GF-D8 (cell line): ENCODE results near the gene JAK3.
"Not testable (repeated sequence)": the region's sequence is repeated elsewhere in the genome, so short reads cannot be mapped to it uniquely, and the experiment has no call there.

ENCODE experiments used
- DNase-seq: peaks from one replicate; lab custom pipeline; 2025; lab: John Stamatoyannopoulos, UW

JAK3 gene

DNA sequence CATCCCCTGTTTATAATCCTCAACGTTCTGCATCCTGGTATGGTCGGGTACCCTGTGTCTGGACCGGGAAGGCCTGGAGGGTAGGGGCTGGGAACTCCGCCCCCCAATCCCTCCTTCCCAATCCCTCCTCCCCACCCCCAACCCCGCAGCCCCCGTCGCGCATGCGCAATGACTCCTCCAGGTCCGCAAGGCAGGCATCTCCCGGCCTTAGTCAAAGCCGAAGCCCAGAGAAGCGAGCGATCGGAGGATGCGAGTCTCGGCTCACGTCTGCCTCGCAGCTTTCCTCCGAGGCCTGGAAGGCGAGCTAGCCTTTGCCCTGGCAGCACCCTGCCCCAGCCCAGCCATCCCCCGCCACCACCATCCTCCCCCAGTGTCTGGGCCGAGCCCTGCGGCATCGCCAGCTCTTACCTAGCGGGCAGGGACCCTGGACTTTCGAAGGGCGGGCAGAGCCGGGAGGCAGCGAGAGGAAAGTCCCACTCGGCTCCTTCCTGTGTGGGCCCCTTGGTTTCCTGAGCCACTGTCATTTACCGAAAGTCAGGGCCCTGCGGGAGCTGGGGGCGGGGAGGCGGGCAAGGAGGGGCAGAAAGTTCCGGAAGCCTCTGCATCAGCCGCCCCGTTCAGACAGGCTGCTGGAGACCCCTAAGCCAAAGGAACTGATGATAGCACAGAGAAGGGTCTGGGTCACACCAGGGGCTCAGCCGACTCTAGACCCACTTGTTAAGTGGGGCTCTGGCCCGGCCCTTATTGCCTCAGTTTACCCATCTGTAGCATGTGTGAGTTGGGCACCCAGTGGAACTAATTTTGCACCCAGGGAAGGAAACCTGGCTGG lies at the start of gene JAK3:
Gene JAK3 (minus strand): TSS at position 445 of the 829 bp plus-strand sequence. CDS start 3,565 bp downstream, outside the sequence.
- no peak for DNase-seq

DNA sequence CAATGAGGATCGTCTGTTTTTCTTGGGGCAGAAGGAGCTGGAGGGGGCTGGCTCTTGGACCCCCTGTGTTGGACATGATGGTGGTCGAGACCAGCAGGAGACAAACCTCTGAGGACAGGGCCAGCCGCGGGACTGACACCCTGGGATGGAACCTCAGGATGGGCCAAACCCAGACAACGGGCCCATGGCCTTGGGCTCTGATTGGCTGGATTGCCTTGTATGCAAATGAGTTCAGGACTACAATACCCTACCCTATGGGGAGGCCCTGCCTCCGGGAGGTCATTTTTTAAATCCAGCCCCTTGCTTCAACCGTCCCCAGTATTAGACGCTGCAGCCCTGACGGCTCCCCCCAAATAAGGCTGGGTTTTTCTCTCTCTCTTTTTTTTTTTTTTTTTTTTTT lies 46.0 kb upstream of the JAK3 start:
- DNase-seq = no peak

DNA sequence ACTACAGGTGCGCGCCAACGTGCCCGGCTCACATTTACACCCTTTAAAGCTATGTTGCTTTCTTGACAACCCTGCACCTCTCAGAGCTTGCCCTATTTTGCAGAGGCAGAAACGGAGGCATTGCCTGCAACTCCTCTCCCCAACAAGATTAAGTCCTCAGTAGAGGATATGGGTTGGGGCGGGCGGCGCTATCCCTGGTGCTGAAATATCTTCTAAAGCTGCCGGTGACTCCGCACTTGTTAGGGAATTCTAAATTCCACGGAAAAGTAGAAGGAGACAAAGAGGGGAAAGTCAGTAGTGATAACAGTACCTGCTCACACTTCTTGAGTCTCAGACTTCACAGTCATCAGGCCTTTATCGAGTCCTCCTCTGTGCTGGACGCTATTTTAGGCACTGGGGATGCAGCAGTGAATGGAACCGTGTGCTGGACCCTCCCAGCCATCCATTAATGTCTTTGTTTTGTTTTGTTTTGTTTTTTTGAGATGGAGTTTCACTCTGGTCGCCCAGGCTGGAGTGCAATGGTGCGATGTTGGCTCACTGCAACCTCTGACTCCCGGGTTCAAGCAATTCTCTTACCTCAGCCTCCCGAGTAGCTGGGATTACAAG lies 41.9 kb upstream of the JAK3 start:
- DNase-seq = no peak

DNA sequence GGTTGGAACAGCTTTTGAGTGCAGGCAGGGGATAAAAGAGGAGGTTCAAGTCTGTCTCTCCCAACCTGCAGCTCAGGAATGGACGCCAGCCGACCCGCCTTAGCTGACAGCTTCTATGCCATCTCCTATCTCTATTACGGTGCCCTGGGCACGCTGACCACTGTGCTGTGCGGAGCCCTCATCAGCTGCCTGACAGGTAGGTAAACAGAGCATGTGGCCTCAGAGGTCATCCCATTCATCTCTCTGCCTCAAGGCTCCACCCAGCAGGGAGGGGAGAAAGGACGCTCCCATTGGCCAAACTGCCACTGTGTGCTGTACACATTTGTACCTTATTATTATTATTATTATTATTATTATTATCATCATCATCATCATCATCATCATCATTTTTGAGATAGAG lies 40.5 kb upstream of the JAK3 start:
- DNase-seq = no peak

DNA sequence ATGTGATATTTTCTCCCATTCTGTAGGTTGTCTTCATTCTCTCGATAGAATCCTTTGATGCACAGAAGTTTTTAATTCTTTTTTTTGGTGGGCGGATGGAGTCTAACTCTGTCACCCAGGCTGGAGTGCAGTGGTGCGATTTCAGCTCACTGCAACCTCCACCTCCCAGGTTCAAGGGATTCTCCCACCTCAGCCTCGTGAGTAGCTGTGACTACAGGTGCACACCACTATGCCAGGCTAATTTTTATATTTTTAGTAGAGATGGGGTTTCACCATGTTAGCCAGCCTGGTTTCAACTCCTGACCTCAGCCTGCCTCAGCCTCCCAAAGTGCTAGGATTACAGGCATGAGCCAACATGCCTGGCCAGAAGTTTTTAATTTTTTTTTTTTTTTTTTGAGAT lies 39.4 kb upstream of the JAK3 start:
- not testable (repeated sequence) for DNase-seq

DNA sequence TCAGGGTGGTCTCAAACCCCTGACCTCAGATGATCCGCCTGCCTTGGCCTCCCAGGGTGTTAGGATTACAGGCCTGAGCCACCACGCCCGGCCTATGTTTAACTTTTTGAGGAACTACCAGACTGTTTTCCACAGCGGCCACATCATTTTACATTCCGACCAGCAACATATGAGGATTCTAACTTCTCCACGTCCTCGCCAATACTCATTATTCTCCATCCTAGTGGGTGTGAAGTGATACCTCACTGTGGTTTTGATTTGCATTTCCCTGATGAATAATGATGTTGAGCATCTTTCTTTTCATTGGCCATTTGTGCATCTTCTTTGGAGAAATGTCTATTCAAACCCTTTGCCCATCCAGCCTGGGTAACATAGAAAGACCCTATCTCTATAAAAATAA lies 38.7 kb upstream of the JAK3 start:
- DNase-seq = no peak

DNA sequence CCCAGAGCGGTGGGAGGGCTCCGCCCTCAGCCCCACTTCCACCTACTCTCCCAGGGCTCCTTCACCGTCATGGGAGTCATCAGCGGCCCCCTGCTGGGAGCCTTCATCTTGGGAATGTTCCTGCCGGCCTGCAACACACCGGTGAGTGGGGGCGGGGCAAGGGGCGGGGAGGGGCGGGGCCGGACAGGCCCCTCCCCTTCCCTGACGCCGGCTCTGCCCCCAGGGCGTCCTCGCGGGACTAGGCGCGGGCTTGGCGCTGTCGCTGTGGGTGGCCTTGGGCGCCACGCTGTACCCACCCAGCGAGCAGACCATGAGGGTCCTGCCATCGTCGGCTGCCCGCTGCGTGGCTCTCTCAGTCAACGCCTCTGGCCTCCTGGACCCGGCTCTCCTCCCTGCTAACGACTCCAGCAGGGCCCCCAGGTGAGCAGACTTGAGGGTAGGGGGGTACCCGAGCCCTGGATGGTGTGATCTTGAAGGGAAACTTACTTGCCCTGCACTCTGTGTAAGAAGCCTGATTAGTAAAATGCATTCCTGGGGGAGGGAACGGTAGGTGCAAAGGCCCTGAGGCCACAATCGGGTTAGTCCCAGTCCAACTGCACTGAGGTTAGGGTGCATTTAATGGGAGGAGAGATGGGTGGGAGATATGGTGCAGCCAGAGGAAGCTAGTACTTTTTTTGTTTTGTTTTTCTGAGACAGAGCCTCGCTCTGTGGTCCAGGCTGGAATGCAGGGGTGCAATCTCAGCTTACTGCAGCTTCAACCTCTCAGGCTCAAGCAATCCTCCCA lies 36.0 kb upstream of the JAK3 start:
- no peak for DNase-seq

DNA sequence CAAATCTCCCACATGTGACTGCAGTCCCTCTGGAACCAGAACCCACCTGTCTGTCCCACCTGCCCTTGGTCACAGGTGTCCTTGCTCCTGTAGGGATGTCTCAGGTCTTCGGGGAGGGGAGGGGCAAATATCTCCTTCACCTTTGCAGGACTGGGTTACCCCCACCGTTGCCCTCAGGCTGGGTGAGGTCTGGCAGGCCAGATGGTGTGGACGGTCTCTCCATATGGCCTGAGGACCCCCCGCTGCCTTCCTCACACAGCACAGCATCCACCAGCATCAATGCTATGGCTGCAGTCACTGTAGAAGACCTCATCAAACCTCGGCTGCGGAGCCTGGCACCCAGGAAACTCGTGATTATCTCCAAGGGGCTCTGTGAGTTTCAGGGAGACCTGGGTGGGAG lies 33.9 kb upstream of the JAK3 start:
- DNase-seq = no peak

DNA sequence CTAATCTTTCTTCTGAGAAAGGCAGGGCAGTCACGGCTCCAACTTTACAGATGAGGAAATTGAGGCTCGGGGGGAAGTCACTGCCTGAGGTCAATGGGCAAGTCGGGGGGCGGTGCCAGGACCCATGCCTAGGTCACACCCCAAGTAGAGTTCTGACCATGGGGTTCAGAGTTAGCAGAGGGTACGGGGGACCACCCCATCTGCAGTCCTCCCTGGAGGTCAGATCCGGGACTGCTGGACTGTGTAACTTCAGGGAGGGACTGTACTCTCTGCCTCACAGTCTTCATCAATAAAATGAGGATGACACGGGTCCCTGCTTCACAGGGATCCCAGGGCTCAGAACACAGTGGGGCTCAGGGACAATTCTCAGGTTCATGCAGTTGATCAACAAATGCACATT lies 31.7 kb upstream of the JAK3 start:
- DNase-seq = no peak

DNA sequence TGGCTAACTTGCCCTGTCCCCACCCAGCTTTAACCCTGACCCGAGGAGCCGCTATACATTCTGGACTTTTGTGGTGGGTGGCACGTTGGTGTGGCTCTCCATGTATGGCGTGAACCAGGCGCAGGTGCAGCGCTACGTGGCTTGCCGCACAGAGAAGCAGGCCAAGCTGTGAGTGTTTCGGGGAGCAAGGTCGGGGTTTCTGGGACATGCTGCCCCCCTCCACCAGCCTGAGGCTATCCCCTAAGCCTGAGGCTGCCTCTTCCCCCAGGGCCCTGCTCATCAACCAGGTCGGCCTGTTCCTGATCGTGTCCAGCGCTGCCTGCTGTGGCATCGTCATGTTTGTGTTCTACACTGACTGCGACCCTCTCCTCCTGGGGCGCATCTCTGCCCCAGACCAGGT lies 29.9 kb upstream of the JAK3 start:
- no peak for DNase-seq

DNA sequence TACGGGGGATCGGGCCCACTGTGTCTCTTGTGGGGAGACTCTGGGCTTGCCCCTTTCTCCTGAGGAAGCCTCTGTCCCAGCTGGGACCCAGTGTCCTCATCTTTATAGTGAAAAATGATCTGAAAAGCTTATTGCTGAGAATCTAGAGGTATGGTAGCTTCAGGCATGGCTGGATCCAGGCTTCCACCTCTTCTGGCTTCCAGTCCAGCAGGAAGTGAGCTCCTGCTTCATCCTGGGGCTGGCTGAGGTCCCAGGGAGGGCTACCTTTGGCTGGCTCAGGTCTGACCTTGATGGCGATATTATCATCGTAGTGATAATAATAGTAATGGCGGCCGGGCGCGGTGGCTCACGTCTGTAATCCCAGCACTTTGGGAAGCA lies 27.0 kb upstream of the JAK3 start:
- no peak for DNase-seq

DNA sequence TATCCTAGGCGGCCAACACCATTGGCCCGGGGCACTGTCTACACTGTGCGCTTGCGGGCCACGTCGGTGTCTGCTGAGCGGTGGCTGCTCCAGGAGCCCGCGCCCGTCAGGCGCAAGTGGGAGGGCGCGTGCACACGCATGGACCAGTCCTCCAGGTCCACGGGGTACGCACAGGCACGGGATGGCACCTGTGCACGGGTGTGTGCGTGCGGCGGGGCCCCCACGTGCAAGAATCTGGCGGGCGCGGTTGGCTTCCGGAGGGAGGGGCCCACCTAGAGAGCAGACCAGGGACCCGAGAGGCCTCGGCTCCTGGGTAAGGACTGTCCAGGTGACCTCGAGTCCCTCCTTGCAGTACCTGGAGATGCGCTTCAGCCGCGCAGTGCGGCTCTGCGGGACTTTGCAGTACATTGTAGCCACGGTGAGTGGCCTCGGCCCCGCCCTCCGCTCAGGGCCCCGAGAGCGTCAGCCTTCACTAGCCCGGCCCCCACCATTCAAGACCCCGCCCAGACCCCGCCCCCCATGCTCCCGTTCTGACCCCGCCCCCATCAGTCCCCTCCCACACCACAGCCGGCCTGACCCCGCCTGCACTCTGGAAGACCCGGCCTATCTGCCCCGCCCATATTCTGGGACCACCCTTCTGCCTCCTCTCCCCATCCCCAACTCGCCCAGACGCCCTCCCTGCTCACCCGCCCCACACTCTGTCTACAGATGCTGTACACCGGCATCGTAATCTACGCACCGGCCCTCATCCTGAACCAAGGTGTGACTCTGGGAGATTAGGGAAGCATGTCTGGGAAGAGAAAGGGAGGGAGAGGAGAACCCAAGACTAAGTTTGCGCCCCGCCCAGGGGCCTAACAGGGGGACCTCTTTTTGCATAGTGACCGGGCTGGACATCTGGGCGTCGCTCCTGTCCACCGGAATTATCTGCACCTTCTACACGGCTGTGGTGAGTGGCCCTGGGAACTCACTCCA lies 26.3 kb upstream of the JAK3 start:
- DNase-seq = no peak

DNA sequence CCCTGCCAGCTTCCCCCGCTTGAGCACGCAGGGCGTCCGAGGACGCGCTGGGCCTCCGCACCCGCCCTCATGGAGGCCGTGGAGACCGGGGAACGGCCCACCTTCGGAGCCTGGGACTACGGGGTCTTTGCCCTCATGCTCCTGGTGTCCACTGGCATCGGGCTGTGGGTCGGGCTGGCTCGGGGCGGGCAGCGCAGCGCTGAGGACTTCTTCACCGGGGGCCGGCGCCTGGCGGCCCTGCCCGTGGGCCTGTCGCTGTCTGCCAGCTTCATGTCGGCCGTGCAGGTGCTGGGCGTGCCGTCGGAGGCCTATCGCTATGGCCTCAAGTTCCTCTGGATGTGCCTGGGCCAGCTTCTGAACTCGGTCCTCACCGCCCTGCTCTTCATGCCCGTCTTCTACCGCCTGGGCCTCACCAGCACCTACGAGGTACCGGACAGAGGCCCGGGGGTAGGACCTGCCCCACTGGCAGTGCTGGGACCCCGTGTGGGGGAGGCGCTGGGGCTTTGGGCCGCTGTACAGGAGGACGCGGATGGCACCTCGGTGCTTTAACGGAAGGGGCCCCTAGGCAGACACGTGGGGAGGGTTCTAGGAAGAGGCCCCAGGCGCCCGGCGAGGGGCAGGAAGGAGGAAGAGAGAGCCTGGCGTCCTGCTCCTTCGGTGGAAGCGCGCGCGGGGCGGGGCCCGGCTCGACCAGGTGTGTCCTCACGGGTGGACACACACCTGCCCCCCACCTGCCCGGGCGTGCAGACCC lies 24.6 kb upstream of the JAK3 start:
- DNase-seq = peak; percentile 63

DNA sequence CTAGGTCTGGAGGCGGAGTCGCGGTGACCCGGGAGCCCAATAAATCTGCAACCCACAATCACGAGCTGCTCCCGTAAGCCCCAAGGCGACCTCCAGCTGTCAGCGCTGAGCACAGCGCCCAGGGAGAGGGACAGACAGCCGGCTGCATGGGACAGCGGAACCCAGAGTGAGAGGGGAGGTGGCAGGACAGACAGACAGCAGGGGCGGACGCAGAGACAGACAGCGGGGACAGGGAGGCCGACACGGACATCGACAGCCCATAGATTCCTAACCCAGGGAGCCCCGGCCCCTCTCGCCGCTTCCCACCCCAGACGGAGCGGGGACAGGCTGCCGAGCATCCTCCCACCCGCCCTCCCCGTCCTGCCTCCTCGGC lies 24.1 kb upstream of the JAK3 start, which contains the start of gene SLC5A5:
Gene SLC5A5 (plus strand): TSS at position 68 of the 373 bp plus-strand sequence. CDS start 375 bp downstream, outside the sequence.
- DNase-seq = peak; percentile 27

DNA sequence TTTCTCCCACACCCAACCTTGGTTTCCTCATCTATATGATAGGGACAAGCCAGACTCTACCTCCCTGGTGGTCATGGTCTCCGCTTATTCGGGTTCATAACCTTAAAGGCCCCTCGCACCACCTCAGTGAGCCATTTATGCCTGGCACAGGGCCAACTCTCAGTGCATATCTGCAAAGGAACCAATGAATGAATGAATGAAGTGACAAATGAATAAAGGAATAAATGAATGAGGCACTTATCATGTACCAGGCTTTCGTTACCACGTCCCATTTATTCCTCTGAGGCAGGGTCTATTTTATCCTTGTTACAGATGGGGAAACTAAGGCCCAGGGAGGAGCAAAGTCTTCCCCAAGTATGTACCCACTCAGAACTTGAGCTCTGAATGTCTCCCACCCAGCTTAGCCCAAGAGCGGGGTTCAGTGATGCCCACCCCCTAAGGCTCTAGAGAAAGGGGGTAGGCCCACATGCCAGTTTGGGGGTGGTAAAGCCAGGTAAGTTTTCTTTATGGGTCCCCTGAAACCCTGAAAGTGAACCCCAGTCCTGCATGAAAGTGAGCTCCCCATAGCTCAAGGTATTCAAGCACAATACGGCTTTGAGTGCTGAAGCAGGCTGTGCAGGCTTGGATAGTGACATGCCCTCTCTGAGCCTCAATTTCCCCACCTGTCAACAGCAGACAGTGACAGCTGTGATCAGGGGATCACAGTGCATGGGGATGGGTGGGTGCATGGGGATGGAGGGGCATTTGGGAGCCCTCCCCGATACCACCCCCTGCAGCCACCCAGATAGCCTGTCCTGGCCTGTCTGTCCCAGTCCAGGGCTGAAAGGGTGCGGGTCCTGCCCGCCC lies 23.5 kb upstream of the JAK3 start:
- DNase-seq = no peak

DNA sequence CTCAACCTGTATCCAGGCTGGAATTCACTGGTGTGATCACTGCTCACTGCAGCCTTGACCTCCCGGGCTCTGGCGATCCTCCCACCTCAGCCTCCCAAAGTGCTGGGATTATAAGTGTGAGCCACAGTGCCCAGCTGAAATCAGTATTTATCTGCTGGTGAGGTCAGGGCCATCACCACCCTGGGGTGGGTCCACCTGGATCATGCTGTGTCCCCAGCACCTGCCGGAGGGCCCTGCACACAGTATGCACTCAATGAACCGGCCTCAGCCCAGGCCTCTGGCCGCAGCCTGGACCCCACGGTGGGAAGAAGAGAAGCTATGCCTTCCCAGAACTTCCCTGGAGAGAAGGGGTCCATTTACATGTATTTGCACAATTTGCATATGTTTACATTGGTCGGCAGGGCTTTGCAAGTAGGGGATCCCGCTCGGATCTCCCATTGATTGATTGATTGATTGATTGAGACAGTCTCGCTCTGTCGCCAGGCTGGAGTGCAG lies 21.4 kb upstream of the JAK3 start:
- no peak for DNase-seq

DNA sequence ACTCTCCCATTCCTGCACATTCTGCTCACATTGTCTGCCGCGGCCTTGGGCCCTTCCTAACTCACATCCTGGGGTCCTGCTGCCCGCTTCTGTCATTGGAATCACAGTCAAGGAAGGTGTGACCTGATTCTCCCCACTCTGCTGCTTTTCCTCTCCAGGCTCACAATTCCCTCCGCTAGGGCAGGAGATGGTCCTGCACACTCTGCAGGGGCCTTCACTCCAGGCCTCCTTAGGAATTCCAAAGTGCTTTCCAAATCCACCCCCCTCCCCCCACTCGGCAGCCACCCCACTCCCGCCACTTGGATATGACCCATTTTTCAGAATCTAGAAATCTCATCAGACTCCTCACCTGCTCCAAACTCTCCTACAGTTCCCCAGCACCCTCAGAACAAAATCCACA lies 20.9 kb upstream of the JAK3 start:
- DNase-seq = no peak

DNA sequence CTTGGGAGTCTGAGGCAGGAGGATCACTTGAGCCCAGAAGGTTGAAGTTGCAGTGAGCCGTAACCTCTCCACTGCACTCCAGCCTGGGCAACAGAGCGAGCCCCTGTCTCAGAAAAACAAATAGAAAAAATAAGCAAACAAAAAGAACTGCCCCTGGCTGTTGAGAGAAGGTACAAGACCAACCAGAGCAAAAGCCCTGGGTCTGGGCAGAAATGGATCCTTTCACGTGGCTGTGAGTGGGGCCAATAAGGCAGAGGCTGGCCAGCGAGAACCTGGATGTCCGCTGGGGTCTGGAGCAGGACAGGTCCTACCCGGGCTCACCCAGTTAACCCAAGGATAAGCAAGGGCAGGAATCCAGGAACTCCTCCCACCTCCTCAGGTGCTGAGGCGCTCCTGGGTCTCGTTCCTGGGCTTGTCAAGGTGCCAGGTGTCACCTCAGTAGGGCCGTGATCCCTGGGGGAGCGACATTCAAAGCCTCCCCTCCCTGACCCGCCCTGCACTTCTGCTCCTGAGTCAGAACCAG lies 19.2 kb upstream of the JAK3 start:
- DNase-seq = no peak

DNA sequence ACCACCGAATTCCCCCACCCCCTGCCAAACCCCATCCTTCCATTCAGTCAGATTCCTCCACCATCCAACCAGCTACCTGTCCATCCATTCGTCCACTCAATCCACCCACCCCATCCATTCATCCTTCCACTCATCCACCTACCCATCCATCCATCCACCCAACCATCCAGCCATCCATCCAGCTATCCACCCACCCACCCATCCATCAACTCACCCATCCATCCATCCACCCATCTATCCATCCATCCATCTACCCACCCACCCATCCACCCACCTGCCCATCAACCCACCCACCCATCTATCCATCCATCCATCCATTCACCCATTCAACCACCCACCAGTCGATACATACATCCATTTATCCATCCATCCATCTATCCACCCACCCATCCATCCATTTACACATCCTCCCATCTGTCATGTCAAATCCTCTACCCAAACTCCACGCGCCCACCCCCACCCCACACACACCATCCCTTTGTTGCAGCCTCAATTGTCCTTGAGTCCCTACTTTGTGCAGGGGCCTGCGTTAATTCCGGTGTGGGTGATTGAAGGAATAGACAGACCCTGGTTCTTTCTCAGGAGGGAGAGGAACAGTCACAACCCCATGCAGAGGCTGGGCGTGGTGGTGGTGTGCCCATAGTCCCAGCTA lies 18.7 kb upstream of the JAK3 start:
- no peak for DNase-seq
